Fibroblast of lung (primary cell): ENCODE results near the gene NPHP4.

Source experiments
- CTCF ChIP-seq, 2 donors: IDR thresholded peaks in 1 of 2; conservative IDR thresholded peaks in 1 of 2; 1 replicate in 1 of 2; 2 replicates in 1 of 2; pipeline ENCODE4 v1.5.1; 2011 to 2012; ENCODE audit warnings: low read length in 2 of 2, control low read depth in 1 of 2, inconsistent platforms in 1 of 2, low read depth in 1 of 2, mild to moderate bottlenecking in 1 of 2
- EZH2 ChIP-seq: IDR thresholded peaks from 2 replicates; pipeline ENCODE4 v1.5.1; 2012; ENCODE audit warnings: low read length, control low read depth, mild to moderate bottlenecking; ENCODE audit errors: missing control alignments

DNA sequence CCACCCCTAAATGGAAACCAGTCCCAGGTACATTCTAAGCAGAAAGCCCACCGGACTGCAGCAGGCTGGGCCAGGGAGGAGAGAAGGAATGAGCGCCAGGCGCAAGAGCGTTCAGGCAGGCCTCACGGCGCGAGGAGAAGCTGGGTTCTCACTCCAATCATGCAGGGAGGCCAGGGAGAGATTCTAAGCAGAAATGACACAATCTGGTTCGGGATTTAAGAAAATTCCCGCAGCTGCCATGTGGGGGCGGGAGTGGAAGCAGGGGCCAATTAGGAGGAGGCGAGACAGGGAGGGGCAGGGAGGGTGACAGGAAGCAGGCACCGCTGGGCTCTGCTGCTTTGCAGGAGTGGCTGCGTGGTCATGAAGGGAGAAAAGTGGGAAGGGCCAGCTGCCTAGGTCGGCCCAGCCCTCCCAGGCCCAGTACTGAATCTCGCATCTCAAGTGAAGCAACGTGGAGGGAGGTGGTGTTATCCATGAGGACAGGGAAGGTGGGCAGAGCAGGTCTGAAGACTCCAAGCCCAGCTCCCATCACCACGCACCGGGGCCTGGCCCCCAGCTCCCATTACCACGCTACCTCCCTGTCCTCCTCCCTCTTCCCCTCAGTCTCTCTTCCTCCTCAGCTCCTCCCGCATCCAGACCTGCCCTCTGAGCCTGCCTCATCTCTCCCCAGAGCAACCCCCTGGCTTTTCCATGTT is 11.8 kb downstream of the NPHP4 start:
- no peak for TF ChIP-seq CTCF (conservative IDR thresholded peaks at IDR 0.05 in 1 of 2, IDR thresholded peaks at IDR 0.05 in 1 of 2; ENCODE audit: low read depth in 1 of 2, low read length in 2 of 2)
- TF ChIP-seq EZH2, result no peak
